OCI-LY7 (cell line): ENCODE measurements around the gene GHRHR. TPM values are rescaled to one million over a fixed set of nuclear protein-coding genes. Genes with fewer than 3 reads are reported as not detected.

ENCODE experiments used
- BruUV-seq: library from RNA; stranded (reverse); fragments of 400-500 nt; replicated peaks from 2 replicates; lab custom pipeline; 2021; lab: Mats Ljungman, UMichigan
- CTCF ChIA-PET: fragments of 300-600 bp; sonication (Branson Sonifier 250); formaldehyde crosslinking; loops from one replicate; lab custom pipeline; 2022; ENCODE audit warnings: antibody characterized with exemption; ENCODE audit not compliant: unreplicated experiment; lab: Charles Lee
- POLR2A ChIA-PET: fragments of 300-600 bp; sonication (Branson Sonifier 250); formaldehyde crosslinking; loops from one replicate; lab custom pipeline; 2022; ENCODE audit warnings: antibody characterized with exemption; lab: Charles Lee
- DNase-seq: peaks from one replicate; pipeline ENCODE4 v3.0.0-alpha.2; 2015; ENCODE audit warnings: low spot score
- H2AFZ ChIP-seq: fragments of 200-600 bp; sonication (generic), shearing (Covaris generic); 2 replicates; pipeline ENCODE4 v1.6.1; 2014; ENCODE audit warnings: mild to moderate bottlenecking, antibody characterized with exemption, low read length, moderate library complexity
- H3K27ac ChIP-seq: fragments of 200-600 bp; sonication (generic); 2 replicates; pipeline ENCODE4 v1.5.1; 2014; ENCODE audit warnings: mixed run types, low read depth, mild to moderate bottlenecking, moderate library complexity, low read length, inconsistent platforms; ENCODE audit not compliant: poor library complexity, severe bottlenecking
- H3K36me3 ChIP-seq: fragments of 200-600 bp; sonication (generic); 2 replicates; pipeline ENCODE4 v1.6.1; 2014; ENCODE audit warnings: mild to moderate bottlenecking, antibody characterized with exemption, low read length, moderate library complexity, mixed read lengths; ENCODE audit not compliant: insufficient read depth
- H3K4me1 ChIP-seq: fragments of 200-600 bp; sonication (generic); 2 replicates; pipeline ENCODE4 v1.5.1; 2014; ENCODE audit warnings: mild to moderate bottlenecking, low read length; ENCODE audit not compliant: insufficient read depth, poor library complexity, severe bottlenecking
- H3K4me2 ChIP-seq: fragments of 200-600 bp; sonication (generic); 2 replicates; pipeline ENCODE4 v1.6.1; 2014; ENCODE audit warnings: mild to moderate bottlenecking, low read length
- H3K4me3 ChIP-seq: fragments of 200-600 bp; sonication (generic); 2 replicates; pipeline ENCODE4 v1.5.1; 2014; ENCODE audit warnings: mild to moderate bottlenecking, low read depth, low read length; ENCODE audit not compliant: poor library complexity, severe bottlenecking
- H3K79me2 ChIP-seq: fragments of 200-600 bp; sonication (generic); 2 replicates; pipeline ENCODE4 v1.6.1; 2016; ENCODE audit warnings: low read depth, mild to moderate bottlenecking, low read length, moderate library complexity, mixed read lengths; ENCODE audit not compliant: insufficient read depth
- H3K9me2 ChIP-seq: fragments of 200-600 bp; sonication (generic); 2 replicates; pipeline ENCODE4 v1.6.1; 2016; ENCODE audit warnings: mild to moderate bottlenecking, low read length, mixed read lengths; ENCODE audit not compliant: insufficient read depth
- H3K9me3 ChIP-seq: fragments of 200-600 bp; sonication (generic); 2 replicates; pipeline ENCODE4 v1.6.1; 2014; ENCODE audit warnings: mild to moderate bottlenecking, mixed run types, low read length, mixed read lengths
- H4K20me1 ChIP-seq: fragments of 200-600 bp; sonication (generic); 2 replicates; pipeline ENCODE4 v1.6.1; 2014; ENCODE audit warnings: mild to moderate bottlenecking, antibody characterized with exemption, low read length, moderate library complexity, mixed read lengths; ENCODE audit not compliant: insufficient read depth
- EZH2phosphoT487 ChIP-seq: fragments of 200-600 bp; sonication (generic); IDR thresholded peaks from 2 replicates; pipeline ENCODE4 v1.6.1; 2018; ENCODE audit warnings: low read depth, borderline replicate concordance, mild to moderate bottlenecking, mixed run types, antibody characterized with exemption, low read length, moderate library complexity, mixed read lengths
- intact Hi-C: fragments of 100-400 bp; cut with micrococcal nuclease; formaldehyde crosslinking; loops from one replicate; pipeline ENCODE4 v1.10.0; 2022; ENCODE audit not compliant: unreplicated experiment
- total RNA-seq, 2 experiments: library from RNA; depleted of rRNA in 1 of 2; stranded (reverse); fragments of >200 nt in 1 of 2; shearing (Covaris generic) in 1 of 2; gene quantifications; 2 replicates each; pipeline ENCODE4 v1.2.3, GENCODE V29; 2014 to 2022
- TF ChIP-seq, protein P1 (sequence below): fragments of 200-600 bp; sonication (generic); conservative IDR thresholded peaks from 2 replicates; pipeline ENCODE4 v1.5.1; 2014; ENCODE audit warnings: mild to moderate bottlenecking, antibody characterized with exemption, low read length, moderate library complexity, mixed read lengths

The GHRHR gene
- total RNA-seq, 2 experiments from 2014 or later: not detected

DNA sequence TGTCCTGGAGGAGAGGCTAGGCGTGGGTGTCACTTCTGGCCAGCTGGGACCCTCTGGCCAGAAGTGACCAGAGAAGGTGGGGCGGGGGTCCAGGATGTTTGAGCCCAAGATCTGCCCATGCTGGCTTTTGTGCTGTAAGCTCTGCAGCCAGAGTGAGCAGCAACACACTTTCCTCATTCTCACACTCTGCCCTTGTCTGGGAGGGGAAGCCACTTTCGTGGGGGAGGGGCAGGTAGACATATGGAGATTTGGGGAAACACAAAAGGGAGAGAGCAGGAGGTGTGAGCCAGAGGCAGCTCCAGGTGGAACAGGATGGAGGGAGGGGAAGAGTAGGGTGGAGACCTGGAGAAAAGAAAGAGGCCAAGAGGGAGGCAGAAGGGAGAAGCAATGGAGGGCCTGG lies 56.9 kb downstream of the GHRHR start:
- Histone ChIP-seq H3K4me2 (no peak overlapping the region), H3K79me2 (no peaks in the 10 kb centered on the region), H3K4me1 (no peaks in the 10 kb centered on the region), H3K36me3 (no peaks in the 10 kb centered on the region), H3K27ac (no peak overlapping the region), H3K9me2 (no peaks in the 10 kb centered on the region), H4K20me1 (no peaks in the 10 kb centered on the region), H3K4me3 (no peak overlapping the region), H3K9me3 (no peaks in the 10 kb centered on the region), H2AFZ (no peak overlapping the region)
- TF ChIP-seq, protein P1, sequence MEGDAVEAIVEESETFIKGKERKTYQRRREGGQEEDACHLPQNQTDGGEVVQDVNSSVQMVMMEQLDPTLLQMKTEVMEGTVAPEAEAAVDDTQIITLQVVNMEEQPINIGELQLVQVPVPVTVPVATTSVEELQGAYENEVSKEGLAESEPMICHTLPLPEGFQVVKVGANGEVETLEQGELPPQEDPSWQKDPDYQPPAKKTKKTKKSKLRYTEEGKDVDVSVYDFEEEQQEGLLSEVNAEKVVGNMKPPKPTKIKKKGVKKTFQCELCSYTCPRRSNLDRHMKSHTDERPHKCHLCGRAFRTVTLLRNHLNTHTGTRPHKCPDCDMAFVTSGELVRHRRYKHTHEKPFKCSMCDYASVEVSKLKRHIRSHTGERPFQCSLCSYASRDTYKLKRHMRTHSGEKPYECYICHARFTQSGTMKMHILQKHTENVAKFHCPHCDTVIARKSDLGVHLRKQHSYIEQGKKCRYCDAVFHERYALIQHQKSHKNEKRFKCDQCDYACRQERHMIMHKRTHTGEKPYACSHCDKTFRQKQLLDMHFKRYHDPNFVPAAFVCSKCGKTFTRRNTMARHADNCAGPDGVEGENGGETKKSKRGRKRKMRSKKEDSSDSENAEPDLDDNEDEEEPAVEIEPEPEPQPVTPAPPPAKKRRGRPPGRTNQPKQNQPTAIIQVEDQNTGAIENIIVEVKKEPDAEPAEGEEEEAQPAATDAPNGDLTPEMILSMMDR: no peak
- no peak for TF ChIP-seq EZH2phosphoT487
- no peak for DNase-seq
- BruUV-seq: no TSS peak
- intact Hi-C loops: no loop called here
- POLR2A ChIA-PET: interaction anchor here (0.5 kb wide), 1 partner anchor 72 kb away, joined by 4 read pairs; no protein-coding TSS in a partner anchor
- CTCF ChIA-PET: no interaction called here

- H3K9me3 ChIP-seq: no peaks in the 10 kb centered on the region
- TF ChIP-seq, protein P1: no peak
- TF ChIP-seq EZH2phosphoT487: no peak
- H3K4me1 ChIP-seq: no peaks in the 10 kb centered on the region
- ChIA-PET CTCF (no interaction called here), POLR2A (no interaction called here)
- H3K36me3 ChIP-seq: no peaks in the 10 kb centered on the region
- no peaks in the 10 kb centered on the region for H4K20me1 ChIP-seq
- H3K4me2 ChIP-seq: no peak overlapping the region
- H3K27ac ChIP-seq: no peak overlapping the region
- H3K4me3 ChIP-seq: no peak overlapping the region
- no peak overlapping the region for H2AFZ ChIP-seq
- no peaks in the 10 kb centered on the region for H3K79me2 ChIP-seq
- no TSS peak for BruUV-seq
- no peak for DNase-seq
- no peaks in the 10 kb centered on the region for H3K9me2 ChIP-seq
- intact Hi-C loops: no loop called here
Measured at GRCh38 chr7:31022117-31022516, 58.4 kb downstream of the GHRHR start.

GRCh38 chr7:31022726-31023125 lies 59.0 kb downstream of the GHRHR start:
- H2AFZ ChIP-seq: no peak overlapping the region
- H3K36me3 ChIP-seq: no peaks in the 10 kb centered on the region
- ChIA-PET POLR2A (no interaction called here), CTCF (no interaction called here)
- no TSS peak for BruUV-seq
- H4K20me1 ChIP-seq: no peaks in the 10 kb centered on the region
- no peaks in the 10 kb centered on the region for H3K9me3 ChIP-seq
- no peaks in the 10 kb centered on the region for H3K4me1 ChIP-seq
- DNase-seq: no peak
- H3K9me2 ChIP-seq: no peaks in the 10 kb centered on the region
- TF ChIP-seq EZH2phosphoT487: no peak
- TF ChIP-seq, protein P1: no peak
- intact Hi-C loops: no loop called here
- no peak overlapping the region for H3K4me2 ChIP-seq
- no peak overlapping the region for H3K4me3 ChIP-seq
- no peak overlapping the region for H3K27ac ChIP-seq
- H3K79me2 ChIP-seq: no peaks in the 10 kb centered on the region
